ENCODE measurements around the gene DLG1.

DNA sequence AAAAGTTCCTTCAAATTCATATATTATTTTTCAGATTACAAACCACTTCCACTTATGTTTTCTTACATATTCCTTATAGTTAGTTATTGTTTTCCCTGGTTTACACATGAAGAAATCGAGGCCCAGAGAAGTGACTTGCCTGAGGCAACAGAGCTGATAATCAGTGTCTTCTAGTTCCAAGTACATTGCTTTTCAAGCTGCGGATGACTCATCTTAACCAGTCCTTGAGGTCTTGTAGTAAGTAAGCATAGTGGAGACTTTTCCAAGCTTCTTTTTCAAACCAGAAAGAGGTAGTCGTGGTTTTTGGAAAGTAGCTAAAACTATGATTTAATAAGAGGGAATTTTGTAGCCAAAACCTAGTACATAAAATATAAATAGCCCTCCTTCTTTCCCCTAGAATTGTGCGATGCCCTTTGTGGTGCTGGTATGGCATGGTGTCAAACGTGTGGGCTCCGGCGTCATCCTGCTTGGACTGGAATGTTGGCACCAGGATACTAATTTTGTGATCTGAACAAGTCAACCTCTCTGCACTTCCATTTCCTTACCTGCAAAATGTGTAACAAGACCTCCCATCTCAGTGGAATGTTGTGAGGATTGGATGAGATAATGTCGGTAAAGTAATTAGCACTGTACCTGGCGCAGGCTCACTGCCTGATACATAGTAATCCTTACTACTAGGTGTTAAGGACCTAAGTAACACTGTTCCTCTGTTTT, 19.0 kb upstream of the DLG1 start:
- no peak for TF ChIP-seq EP300 (IDR thresholded peaks at IDR 0.05)
- TF ChIP-seq, protein P1, sequence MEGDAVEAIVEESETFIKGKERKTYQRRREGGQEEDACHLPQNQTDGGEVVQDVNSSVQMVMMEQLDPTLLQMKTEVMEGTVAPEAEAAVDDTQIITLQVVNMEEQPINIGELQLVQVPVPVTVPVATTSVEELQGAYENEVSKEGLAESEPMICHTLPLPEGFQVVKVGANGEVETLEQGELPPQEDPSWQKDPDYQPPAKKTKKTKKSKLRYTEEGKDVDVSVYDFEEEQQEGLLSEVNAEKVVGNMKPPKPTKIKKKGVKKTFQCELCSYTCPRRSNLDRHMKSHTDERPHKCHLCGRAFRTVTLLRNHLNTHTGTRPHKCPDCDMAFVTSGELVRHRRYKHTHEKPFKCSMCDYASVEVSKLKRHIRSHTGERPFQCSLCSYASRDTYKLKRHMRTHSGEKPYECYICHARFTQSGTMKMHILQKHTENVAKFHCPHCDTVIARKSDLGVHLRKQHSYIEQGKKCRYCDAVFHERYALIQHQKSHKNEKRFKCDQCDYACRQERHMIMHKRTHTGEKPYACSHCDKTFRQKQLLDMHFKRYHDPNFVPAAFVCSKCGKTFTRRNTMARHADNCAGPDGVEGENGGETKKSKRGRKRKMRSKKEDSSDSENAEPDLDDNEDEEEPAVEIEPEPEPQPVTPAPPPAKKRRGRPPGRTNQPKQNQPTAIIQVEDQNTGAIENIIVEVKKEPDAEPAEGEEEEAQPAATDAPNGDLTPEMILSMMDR (IDR thresholded peaks at IDR 0.05): no peak
- TF ChIP-seq POLR2A (IDR thresholded peaks at IDR 0.05): no peak
